Measurements from ENCODE around the gene SMPD3. TPM values are rescaled to one million over a fixed set of nuclear protein-coding genes. Genes with fewer than 3 reads are reported as not detected.

Gene SMPD3
- total and polyA plus RNA-seq, 4 donors: 1.7 to 13.9 (median 5.0) TPM

DNA sequence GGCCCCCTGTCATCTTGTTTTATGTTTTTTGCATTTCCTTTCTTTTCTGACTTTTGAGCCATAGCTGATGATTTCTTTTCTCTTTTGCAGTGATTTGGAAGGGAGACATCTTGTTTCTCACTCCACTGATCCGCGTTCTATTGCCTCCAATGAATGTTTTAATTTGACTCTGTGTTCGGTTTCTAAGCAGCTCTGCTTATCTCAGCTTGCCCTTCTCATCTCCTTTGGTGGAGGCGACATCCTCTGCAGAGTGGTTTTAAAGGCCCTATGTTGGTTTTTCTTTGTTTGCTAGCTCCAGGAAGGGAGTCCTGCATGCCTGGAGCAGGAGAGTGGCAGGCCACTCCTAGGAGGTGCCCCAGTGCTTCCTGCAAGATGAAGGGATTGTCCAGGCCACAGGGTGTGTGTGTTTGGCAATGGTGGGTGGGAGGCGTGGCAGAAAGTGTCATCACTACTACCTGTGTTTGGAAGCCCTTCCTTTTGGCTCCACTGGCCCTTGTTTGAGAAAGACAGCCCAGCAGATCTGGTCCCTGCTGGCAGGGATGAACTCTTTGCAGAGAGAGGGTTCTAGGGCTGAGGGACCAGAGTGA lies 13.6 kb downstream of the SMPD3 start:
- WGBS, 2 donors: 43 to 50% methylated on average over 5 of the region's 5 CpGs
- no peak overlapping the region for H3K27ac ChIP-seq (ENCODE audit: low read depth in 1 of 2, low read length in 1 of 2)
- peaks cover 0 to 3% (median 0%) of the 10 kb centered on the region in 4 donors for H3K9me3 ChIP-seq (ENCODE audit: control insufficient read depth in 4 of 4, insufficient read depth in 3 of 4, low read length in 3 of 4)
- H3K4me3 ChIP-seq: no peak overlapping the region
- ATAC-seq (ENCODE audit: insufficient read depth, low FRiP score) (no peak), DNase-seq (no peak)
- no peak for TF ChIP-seq CTCF (IDR thresholded peaks at IDR 0.05; ENCODE audit: control extremely low read depth, extremely low read depth)
- no peaks in the 10 kb centered on the region for H3K36me3 ChIP-seq (ENCODE audit: control insufficient read depth in 4 of 4, insufficient read depth in 4 of 4, low read length in 4 of 4)
- H3K9ac ChIP-seq (ENCODE audit: insufficient read depth in 1 of 2, low read length in 2 of 2): no peak overlapping the region
- H3K4me1 ChIP-seq (ENCODE audit: control insufficient read depth in 5 of 5, insufficient read depth in 5 of 5, low read length in 5 of 5): peaks cover 0 to 1% (median 0%) of the 10 kb centered on the region in 5 donors
- H3K27me3 ChIP-seq (ENCODE audit: control insufficient read depth in 3 of 3, insufficient read depth in 3 of 3, low read length in 2 of 3): no peaks in the 10 kb centered on the region

- ATAC-seq (ENCODE audit: insufficient read depth, low FRiP score): no peak
- peaks cover 0 to 3% (median 0%) of the 10 kb centered on the region in 4 donors for H3K9me3 ChIP-seq (ENCODE audit: control insufficient read depth in 4 of 4, insufficient read depth in 3 of 4, low read length in 3 of 4)
- H3K4me3 ChIP-seq: no peak overlapping the region
- DNase-seq: no peak
- no peak for TF ChIP-seq CTCF (IDR thresholded peaks at IDR 0.05; ENCODE audit: control extremely low read depth, extremely low read depth)
- H3K27ac ChIP-seq (ENCODE audit: low read depth in 1 of 2, low read length in 1 of 2): no peak overlapping the region
- WGBS, 2 donors: 91 to 96% methylated on average over 4 of the region's 4 CpGs
- H3K27me3 ChIP-seq (ENCODE audit: control insufficient read depth in 3 of 3, insufficient read depth in 3 of 3, low read length in 2 of 3): no peaks in the 10 kb centered on the region
- H3K36me3 ChIP-seq (ENCODE audit: control insufficient read depth in 4 of 4, insufficient read depth in 4 of 4, low read length in 4 of 4): no peaks in the 10 kb centered on the region
- H3K9ac ChIP-seq (ENCODE audit: insufficient read depth in 1 of 2, low read length in 2 of 2): no peak overlapping the region
- H3K4me1 ChIP-seq (ENCODE audit: control insufficient read depth in 5 of 5, insufficient read depth in 5 of 5, low read length in 5 of 5): peaks cover 0 to 1% (median 0%) of the 10 kb centered on the region in 5 donors
Observed at GRCh38 chr16:68433316-68433715, 15.0 kb downstream of the SMPD3 start.

GRCh38 chr16:68432701-68433100 lies 15.6 kb downstream of the SMPD3 start:
- ATAC-seq (ENCODE audit: insufficient read depth, low FRiP score) (no peak), DNase-seq (no peak)
- no peak overlapping the region for H3K27ac ChIP-seq (ENCODE audit: low read depth in 1 of 2, low read length in 1 of 2)
- 94 to 97% methylated on average over 4 of the region's 4 CpGs for WGBS, 2 donors
- no peaks in the 10 kb centered on the region for H3K36me3 ChIP-seq (ENCODE audit: control insufficient read depth in 4 of 4, insufficient read depth in 4 of 4, low read length in 4 of 4)
- no peak overlapping the region for H3K4me3 ChIP-seq
- peaks cover 0 to 3% (median 0%) of the 10 kb centered on the region in 4 donors for H3K9me3 ChIP-seq (ENCODE audit: control insufficient read depth in 4 of 4, insufficient read depth in 3 of 4, low read length in 3 of 4)
- no peaks in the 10 kb centered on the region for H3K4me1 ChIP-seq (ENCODE audit: control insufficient read depth in 5 of 5, insufficient read depth in 5 of 5, low read length in 5 of 5)
- TF ChIP-seq CTCF (IDR thresholded peaks at IDR 0.05; ENCODE audit: control extremely low read depth, extremely low read depth): no peak
- no peak overlapping the region for H3K9ac ChIP-seq (ENCODE audit: insufficient read depth in 1 of 2, low read length in 2 of 2)
- no peaks in the 10 kb centered on the region for H3K27me3 ChIP-seq (ENCODE audit: control insufficient read depth in 3 of 3, insufficient read depth in 3 of 3, low read length in 2 of 3)

Measured in lung (tissue), 12 donors.